Thoracic aorta (tissue), 2 donors: ENCODE data around the gene SLN. TPM values are rescaled to one million over a fixed set of nuclear protein-coding genes. Genes with fewer than 3 reads are reported as not detected.

Source experiments
- ATAC-seq: fragments of 150-250 bp; one replicate; pipeline ENCODE4 v1.8.0; 2017; ENCODE audit warnings: low read depth; ENCODE audit not compliant: insufficient number of reproducible peaks, low FRiP score
- DNase-seq: peaks from one replicate; pipeline ENCODE4 v3.0.0-alpha.2; 2020; ENCODE audit warnings: low spot score
- H3K27ac ChIP-seq, 2 donors: fragments of 200-600 bp; sonication (generic); 1 replicate in 1 of 2; 2 replicates in 1 of 2; pipeline ENCODE4 v1.5.1; 2016; ENCODE audit warnings: mild to moderate bottlenecking in 2 of 2, moderate library complexity in 2 of 2
- H3K27me3 ChIP-seq: fragments of 200-600 bp; sonication (generic); replicated peaks from 2 replicates; pipeline ENCODE4 v1.6.0; 2016; ENCODE audit warnings: mild to moderate bottlenecking; ENCODE audit not compliant: insufficient read depth
- H3K36me3 ChIP-seq: fragments of 200-600 bp; sonication (generic); one replicate; pipeline ENCODE4 v1.5.1; 2016
- H3K4me1 ChIP-seq, 2 donors: fragments of 200-600 bp; sonication (generic); 1 replicate in 1 of 2; 2 replicates in 1 of 2; pipeline versions ENCODE4 v1.5.1 to v1.6.0; 2016; ENCODE audit warnings: low read depth in 2 of 2, mild to moderate bottlenecking in 1 of 2; ENCODE audit not compliant: control insufficient read depth in 1 of 2
- H3K4me3 ChIP-seq: fragments of 200-600 bp; sonication (generic); 2 replicates; pipeline ENCODE4 v1.5.1; 2016; ENCODE audit warnings: mild to moderate bottlenecking
- H3K9me3 ChIP-seq: fragments of 200-600 bp; sonication (generic); 2 replicates; pipeline ENCODE4 v1.5.1; 2016
- total RNA-seq, 2 donors: library from RNA; depleted of rRNA; stranded (reverse); fragments of >200 nt; gene quantifications; one replicate each; pipeline versions ENCODE4 v1.1.0 to v1.2.3, GENCODE V29; 2016
- TF ChIP-seq, protein P1 (sequence below): fragments of 200-600 bp; sonication (generic); IDR thresholded peaks from one replicate; pipeline ENCODE4 v1.5.1; 2019; ENCODE audit warnings: antibody characterized with exemption

The SLN gene
- total RNA-seq, 2 donors from 2014 or later, result 1.2 TPM; not detected in 1

DNA sequence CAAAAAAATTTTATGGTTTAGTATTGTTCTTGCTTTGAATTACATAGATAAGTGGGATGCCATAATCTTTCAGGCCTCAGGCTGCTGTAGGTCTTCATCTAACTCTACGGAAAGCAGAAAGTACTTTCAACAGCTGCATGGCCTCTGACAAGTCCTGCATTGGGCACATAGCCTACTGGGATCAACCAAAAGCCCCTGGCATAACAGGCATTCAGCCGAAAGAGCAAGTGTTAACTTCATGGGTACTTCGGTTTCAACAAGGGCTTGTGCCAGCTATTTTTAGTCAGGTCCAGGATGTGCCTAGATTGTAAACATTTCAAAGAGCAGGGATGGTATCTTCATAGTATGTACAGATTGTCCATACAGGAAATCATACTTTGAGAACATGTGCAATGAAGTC, 3.1 kb downstream of the SLN start:
- DNase-seq (no peak), ATAC-seq (no peak)
- no peak overlapping the region for H3K27ac ChIP-seq
- H3K4me3 ChIP-seq, result no peak overlapping the region
- TF ChIP-seq, protein P1, sequence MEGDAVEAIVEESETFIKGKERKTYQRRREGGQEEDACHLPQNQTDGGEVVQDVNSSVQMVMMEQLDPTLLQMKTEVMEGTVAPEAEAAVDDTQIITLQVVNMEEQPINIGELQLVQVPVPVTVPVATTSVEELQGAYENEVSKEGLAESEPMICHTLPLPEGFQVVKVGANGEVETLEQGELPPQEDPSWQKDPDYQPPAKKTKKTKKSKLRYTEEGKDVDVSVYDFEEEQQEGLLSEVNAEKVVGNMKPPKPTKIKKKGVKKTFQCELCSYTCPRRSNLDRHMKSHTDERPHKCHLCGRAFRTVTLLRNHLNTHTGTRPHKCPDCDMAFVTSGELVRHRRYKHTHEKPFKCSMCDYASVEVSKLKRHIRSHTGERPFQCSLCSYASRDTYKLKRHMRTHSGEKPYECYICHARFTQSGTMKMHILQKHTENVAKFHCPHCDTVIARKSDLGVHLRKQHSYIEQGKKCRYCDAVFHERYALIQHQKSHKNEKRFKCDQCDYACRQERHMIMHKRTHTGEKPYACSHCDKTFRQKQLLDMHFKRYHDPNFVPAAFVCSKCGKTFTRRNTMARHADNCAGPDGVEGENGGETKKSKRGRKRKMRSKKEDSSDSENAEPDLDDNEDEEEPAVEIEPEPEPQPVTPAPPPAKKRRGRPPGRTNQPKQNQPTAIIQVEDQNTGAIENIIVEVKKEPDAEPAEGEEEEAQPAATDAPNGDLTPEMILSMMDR, result no peak
- H3K4me1 ChIP-seq, result no peaks in the 10 kb centered on the region
- no peaks in the 10 kb centered on the region for H3K27me3 ChIP-seq
- H3K36me3 ChIP-seq, result no peaks in the 10 kb centered on the region
- no peaks in the 10 kb centered on the region for H3K9me3 ChIP-seq

DNA sequence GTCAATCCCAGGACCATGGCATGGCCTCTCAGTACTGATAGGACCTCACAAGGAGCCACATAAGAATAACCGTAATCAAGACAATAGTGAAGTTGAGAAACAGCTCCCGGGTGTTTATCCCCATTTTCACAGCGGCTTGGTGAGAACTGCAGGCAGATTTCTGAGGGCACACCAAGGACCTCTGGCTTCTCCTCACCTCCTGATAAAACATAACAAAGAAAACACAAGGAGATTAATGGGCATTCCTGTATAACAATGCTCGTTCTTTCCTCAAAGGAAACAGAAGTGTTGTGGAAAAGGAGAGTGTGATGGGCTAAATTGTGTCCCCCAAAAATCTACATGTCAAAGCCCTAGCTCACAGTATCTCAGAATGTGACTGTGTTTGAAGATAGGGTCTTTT, 4.0 kb downstream of the SLN start:
- Histone ChIP-seq H3K4me3 (no peak overlapping the region), H3K27ac (no peak overlapping the region), H3K36me3 (no peaks in the 10 kb centered on the region), H3K4me1 (no peaks in the 10 kb centered on the region), H3K9me3 (no peaks in the 10 kb centered on the region), H3K27me3 (no peaks in the 10 kb centered on the region)
- ATAC-seq, result no peak
- DNase-seq, result no peak
- TF ChIP-seq, protein P1, result no peak

DNA sequence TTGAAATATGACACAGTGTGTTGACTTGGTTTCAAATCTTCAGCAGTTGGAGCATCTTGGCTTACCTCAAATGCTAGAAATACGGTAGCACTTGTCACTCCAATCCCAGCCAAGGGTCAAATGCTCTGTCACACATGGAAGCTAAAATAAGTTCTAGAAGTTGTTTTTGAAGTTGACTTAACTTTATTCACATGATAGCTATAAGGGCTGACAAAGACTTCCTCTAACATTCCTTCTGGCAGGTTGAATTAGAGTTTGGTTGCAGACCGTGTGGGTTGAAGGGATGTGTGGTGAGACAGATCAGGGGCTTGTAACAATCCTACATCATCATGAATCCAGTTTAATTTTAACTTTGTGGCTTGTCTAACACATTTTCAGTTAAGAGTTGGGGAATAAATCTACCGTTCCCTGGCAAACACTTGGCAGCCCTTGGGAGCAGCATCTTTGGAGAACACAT, 4.6 kb downstream of the SLN start:
- ATAC-seq (no peak), DNase-seq (no peak)
- Histone ChIP-seq H3K4me3 (no peak overlapping the region), H3K4me1 (no peaks in the 10 kb centered on the region), H3K36me3 (no peaks in the 10 kb centered on the region), H3K9me3 (no peaks in the 10 kb centered on the region), H3K27ac (no peak overlapping the region), H3K27me3 (no peaks in the 10 kb centered on the region)
- TF ChIP-seq, protein P1, result no peak

DNA sequence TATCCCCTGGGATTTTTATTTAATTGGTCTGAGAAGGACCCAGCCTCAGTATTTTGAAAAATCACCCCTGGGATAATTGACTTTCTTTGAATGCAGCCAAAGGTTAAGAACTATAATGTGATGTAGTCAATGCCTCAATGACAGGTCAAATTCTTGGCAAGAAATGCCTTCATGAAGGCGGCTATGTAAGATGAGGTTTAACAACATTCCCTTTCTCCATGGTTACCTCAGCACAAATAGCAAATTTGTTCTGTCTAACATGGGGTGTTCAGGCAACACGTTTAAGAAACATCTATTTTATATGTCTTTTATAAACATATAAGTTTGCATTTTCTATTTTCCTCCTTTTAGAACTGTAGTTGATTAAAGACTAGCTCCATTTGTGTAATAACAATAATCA, 5.3 kb downstream of the SLN start:
- ATAC-seq (no peak), DNase-seq (no peak)
- Histone ChIP-seq H3K27ac (no peak overlapping the region), H3K4me3 (no peak overlapping the region), H3K36me3 (no peaks in the 10 kb centered on the region), H3K27me3 (no peaks in the 10 kb centered on the region), H3K4me1 (no peaks in the 10 kb centered on the region), H3K9me3 (no peaks in the 10 kb centered on the region)
- TF ChIP-seq, protein P1, result no peak

DNA sequence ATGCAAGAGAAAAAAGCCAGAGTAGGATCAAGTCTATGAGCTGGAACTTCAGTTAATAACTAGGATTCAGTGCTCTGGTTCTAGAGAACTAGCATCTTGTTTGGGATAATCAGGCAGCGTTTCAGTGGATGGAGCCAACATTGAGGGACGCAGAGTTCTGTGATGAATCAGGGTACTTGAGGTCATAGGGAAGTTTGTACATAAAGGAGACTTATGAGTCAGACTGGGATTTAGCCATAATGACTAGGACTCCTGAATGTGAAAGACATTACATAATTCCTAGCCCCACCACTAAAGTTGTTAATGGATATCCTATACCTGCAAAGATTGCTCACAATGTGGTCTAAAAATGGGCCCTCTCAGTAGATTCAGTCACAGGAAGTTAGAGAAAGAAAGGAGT, 6.8 kb downstream of the SLN start:
- Histone ChIP-seq H3K27ac (no peak overlapping the region), H3K4me1 (no peaks in the 10 kb centered on the region), H3K36me3 (no peaks in the 10 kb centered on the region), H3K9me3 (no peaks in the 10 kb centered on the region), H3K27me3 (no peaks in the 10 kb centered on the region), H3K4me3 (no peak overlapping the region)
- no peak for DNase-seq
- no peak for ATAC-seq
- TF ChIP-seq, protein P1, result no peak
